ENCODE data around the gene NFASC.

The NFASC gene

DNA sequence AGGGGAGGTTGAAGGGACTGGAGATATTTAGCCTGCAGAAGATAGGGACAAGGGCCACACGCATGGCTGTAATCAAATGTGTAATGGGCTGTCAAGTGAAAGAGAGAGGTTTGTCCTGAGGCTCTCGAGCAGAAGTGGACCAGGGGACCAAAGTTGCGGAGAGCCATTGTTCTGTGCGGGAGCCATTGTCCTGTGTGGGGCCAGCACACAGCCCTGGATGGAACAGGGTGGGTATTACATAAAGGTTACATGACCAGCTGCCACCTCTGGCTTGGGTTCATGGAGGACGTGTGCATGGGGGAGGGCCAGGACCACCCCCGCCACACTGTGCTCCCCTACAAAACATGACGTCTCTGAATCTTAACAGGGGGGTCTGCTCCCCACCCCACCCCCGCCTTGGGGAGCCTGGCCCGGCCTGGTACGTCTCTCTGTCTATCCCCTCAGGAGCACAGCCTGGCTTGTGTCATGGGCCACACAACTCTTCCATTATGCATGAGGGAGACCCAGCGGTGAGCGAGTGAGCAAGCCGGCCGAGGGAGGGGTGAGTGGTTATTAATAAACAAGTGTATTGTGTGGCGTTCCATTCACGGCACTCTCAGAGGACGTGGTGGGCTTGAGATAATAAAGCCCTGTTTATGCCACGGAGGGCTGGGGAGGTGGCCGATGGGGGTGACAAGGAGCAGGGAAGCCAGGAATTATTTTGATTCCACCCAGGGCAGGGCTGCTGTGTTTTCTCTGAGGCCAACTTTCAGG lies at the start of gene NFASC:
Gene NFASC, plus strand, starts transcription at position 703 of the 753 bp plus-strand sequence. CDS start 73,454 bp downstream, outside the sequence.
- Mint-ChIP-seq H3K27me3 (ENCODE audit: low read depth) (peaks cover 2% of the 10 kb centered on the region), H3K9me3 (no peaks in the 10 kb centered on the region), H3K27ac (no peak within 1 kb of the TSS), H3K36me3 (ENCODE audit: low read depth) (no peaks in the 10 kb centered on the region), H3K4me1 (ENCODE audit: low read depth) (no peaks in the 10 kb centered on the region), H3K4me3 (no peak within 1 kb of the TSS)
- DNase-seq (ENCODE audit: low spot score), result no peak

- DNase-seq (ENCODE audit: low spot score), result no peak
- Mint-ChIP-seq H3K4me1 (ENCODE audit: low read depth) (no peaks in the 10 kb centered on the region), H3K4me3 (no peak overlapping the region), H3K27ac (no peak overlapping the region), H3K36me3 (ENCODE audit: low read depth) (no peaks in the 10 kb centered on the region), H3K9me3 (no peaks in the 10 kb centered on the region), H3K27me3 (ENCODE audit: low read depth) (peaks cover 21% of the 10 kb centered on the region)
These were observed 49.2 kb upstream of the NFASC start for GRCh38 chr1:204821476-204821875.

- peaks cover 24% of the 10 kb centered on the region for H3K27me3 Mint-ChIP-seq (ENCODE audit: low read depth)
These were observed 48.7 kb upstream of the NFASC start for GRCh38 chr1:204821924-204822323.

DNA sequence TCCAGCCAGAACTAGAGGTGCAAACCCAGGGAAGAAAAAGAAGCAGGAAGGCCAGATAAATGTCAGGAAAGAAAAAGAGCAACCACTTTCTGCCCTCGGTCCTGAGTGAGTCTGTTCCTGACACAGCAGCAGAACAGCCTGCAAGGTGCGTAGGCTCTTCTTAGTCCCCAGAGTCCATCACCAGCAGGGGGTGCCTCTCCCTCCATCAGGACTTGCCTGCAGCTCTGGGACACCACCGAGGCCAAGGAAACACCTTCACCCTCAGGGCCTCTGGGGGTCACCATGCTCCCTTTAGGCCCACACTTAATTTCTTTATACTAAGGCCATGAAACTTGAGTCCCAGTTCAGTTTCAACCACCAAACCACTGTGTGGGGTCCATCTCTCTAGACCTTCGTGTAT lies 43.7 kb upstream of the NFASC start:
- no peak overlapping the region for H3K27ac Mint-ChIP-seq
- no peak for DNase-seq (ENCODE audit: low spot score)
- H3K4me3 Mint-ChIP-seq, result no peak overlapping the region
- H3K9me3 Mint-ChIP-seq, result no peaks in the 10 kb centered on the region
- peaks cover 53% of the 10 kb centered on the region for H3K27me3 Mint-ChIP-seq (ENCODE audit: low read depth)
- H3K4me1 Mint-ChIP-seq (ENCODE audit: low read depth), result no peaks in the 10 kb centered on the region
- H3K36me3 Mint-ChIP-seq (ENCODE audit: low read depth), result no peaks in the 10 kb centered on the region

More at GRCh38 chr1:204821924-204822323, 48.7 kb upstream of the NFASC start:
- H3K27ac Mint-ChIP-seq, result no peak overlapping the region
- no peaks in the 10 kb centered on the region for H3K36me3 Mint-ChIP-seq (ENCODE audit: low read depth)
- no peaks in the 10 kb centered on the region for H3K9me3 Mint-ChIP-seq
- H3K4me3 Mint-ChIP-seq, result no peak overlapping the region
- H3K4me1 Mint-ChIP-seq (ENCODE audit: low read depth), result no peaks in the 10 kb centered on the region
- DNase-seq (ENCODE audit: low spot score), result no peak

- Mint-ChIP-seq H3K4me1 (ENCODE audit: low read depth) (no peaks in the 10 kb centered on the region), H3K36me3 (ENCODE audit: low read depth) (no peaks in the 10 kb centered on the region), H3K27me3 (ENCODE audit: low read depth) (peaks cover 54% of the 10 kb centered on the region), H3K9me3 (no peaks in the 10 kb centered on the region), H3K4me3 (no peak overlapping the region), H3K27ac (no peak overlapping the region)
- DNase-seq (ENCODE audit: low spot score), result peak; percentile 36
These were observed 42.3 kb upstream of the NFASC start for GRCh38 chr1:204828352-204828850.

- no peak for DNase-seq (ENCODE audit: low spot score)
- no peaks in the 10 kb centered on the region for H3K36me3 Mint-ChIP-seq (ENCODE audit: low read depth)
- H3K27ac Mint-ChIP-seq, result no peak overlapping the region
- peaks cover 54% of the 10 kb centered on the region for H3K27me3 Mint-ChIP-seq (ENCODE audit: low read depth)
- H3K4me3 Mint-ChIP-seq, result peak overlapping the region; percentile 32
- no peaks in the 10 kb centered on the region for H3K9me3 Mint-ChIP-seq
- no peaks in the 10 kb centered on the region for H3K4me1 Mint-ChIP-seq (ENCODE audit: low read depth)
These were observed 41.4 kb upstream of the NFASC start for GRCh38 chr1:204829133-204829825.

DNA sequence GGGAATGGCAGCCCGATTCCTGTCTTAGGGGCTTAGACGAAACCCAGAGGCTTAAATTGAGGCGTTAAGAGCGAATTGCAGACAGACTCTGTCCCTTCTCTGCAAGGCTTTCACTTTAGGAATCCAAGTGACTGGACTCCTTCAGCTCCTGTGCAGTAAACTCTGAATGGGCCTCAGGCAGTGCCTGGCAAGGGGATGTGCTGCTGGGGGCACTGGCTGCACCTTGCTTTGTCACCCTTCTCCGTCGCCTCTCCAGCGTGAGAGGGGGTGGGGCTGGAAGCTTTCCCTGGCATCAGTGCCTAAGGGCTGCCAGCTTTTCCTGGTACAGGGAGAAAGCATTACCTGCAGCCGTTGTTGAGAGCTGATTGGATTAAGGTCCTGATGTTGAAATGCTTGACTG lies 39.9 kb upstream of the NFASC start:
- DNase-seq (ENCODE audit: low spot score), result no peak
- H3K27me3 Mint-ChIP-seq (ENCODE audit: low read depth), result peaks cover 54% of the 10 kb centered on the region
- no peaks in the 10 kb centered on the region for H3K4me1 Mint-ChIP-seq (ENCODE audit: low read depth)
- H3K4me3 Mint-ChIP-seq, result no peak overlapping the region
- no peaks in the 10 kb centered on the region for H3K9me3 Mint-ChIP-seq
- H3K36me3 Mint-ChIP-seq (ENCODE audit: low read depth), result no peaks in the 10 kb centered on the region
- H3K27ac Mint-ChIP-seq, result no peak overlapping the region

GRCh38 chr1:204831186-204831585 lies 39.5 kb upstream of the NFASC start:
- no peak overlapping the region for H3K4me3 Mint-ChIP-seq
- no peaks in the 10 kb centered on the region for H3K36me3 Mint-ChIP-seq (ENCODE audit: low read depth)
- no peaks in the 10 kb centered on the region for H3K4me1 Mint-ChIP-seq (ENCODE audit: low read depth)
- H3K27ac Mint-ChIP-seq, result no peak overlapping the region
- no peaks in the 10 kb centered on the region for H3K9me3 Mint-ChIP-seq
- H3K27me3 Mint-ChIP-seq (ENCODE audit: low read depth), result peaks cover 53% of the 10 kb centered on the region
- no peak for DNase-seq (ENCODE audit: low spot score)

- no peak for DNase-seq (ENCODE audit: low spot score)
- H3K9me3 Mint-ChIP-seq, result no peaks in the 10 kb centered on the region
- no peaks in the 10 kb centered on the region for H3K36me3 Mint-ChIP-seq (ENCODE audit: low read depth)
- H3K27me3 Mint-ChIP-seq (ENCODE audit: low read depth), result peaks cover 27% of the 10 kb centered on the region
- H3K27ac Mint-ChIP-seq, result no peak overlapping the region
- H3K4me1 Mint-ChIP-seq (ENCODE audit: low read depth), result no peaks in the 10 kb centered on the region
- no peak overlapping the region for H3K4me3 Mint-ChIP-seq
These were observed 36.3 kb upstream of the NFASC start for GRCh38 chr1:204834336-204834735.

- H3K27ac Mint-ChIP-seq, result no peak overlapping the region
- H3K4me3 Mint-ChIP-seq, result no peak overlapping the region
- H3K4me1 Mint-ChIP-seq (ENCODE audit: low read depth), result no peaks in the 10 kb centered on the region
- DNase-seq (ENCODE audit: low spot score), result no peak
- no peaks in the 10 kb centered on the region for H3K36me3 Mint-ChIP-seq (ENCODE audit: low read depth)
- peaks cover 25% of the 10 kb centered on the region for H3K27me3 Mint-ChIP-seq (ENCODE audit: low read depth)
- H3K9me3 Mint-ChIP-seq, result no peaks in the 10 kb centered on the region
These were observed 35.9 kb upstream of the NFASC start for GRCh38 chr1:204834752-204835151.

DNA sequence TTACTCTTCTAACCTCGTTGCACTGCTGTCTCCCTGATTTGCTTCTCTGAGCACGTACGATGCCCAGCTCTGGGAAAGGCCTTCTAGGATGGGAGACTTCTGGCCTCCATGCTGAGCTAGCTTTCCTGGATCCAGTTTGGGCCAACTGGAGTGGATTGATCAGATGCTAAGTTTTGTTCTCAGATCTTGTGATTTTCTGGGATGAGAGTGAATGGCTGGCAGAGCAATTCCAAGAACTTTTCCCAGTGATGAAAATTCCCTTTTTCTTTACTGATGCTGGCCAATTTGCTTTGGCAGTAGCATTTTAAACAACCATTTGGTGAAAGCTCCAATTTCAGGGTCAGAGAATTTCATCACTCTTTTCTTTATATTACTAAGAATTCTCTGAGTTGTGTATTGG lies 34.9 kb upstream of the NFASC start:
- Mint-ChIP-seq H3K27ac (no peak overlapping the region), H3K4me1 (ENCODE audit: low read depth) (no peaks in the 10 kb centered on the region), H3K27me3 (ENCODE audit: low read depth) (peaks cover 16% of the 10 kb centered on the region), H3K36me3 (ENCODE audit: low read depth) (no peaks in the 10 kb centered on the region), H3K4me3 (no peak overlapping the region), H3K9me3 (no peaks in the 10 kb centered on the region)
- no peak for DNase-seq (ENCODE audit: low spot score)

GRCh38 chr1:204836856-204837255 lies 33.8 kb upstream of the NFASC start:
- DNase-seq (ENCODE audit: low spot score), result no peak
- H3K27ac Mint-ChIP-seq, result no peak overlapping the region
- no peaks in the 10 kb centered on the region for H3K36me3 Mint-ChIP-seq (ENCODE audit: low read depth)
- no peak overlapping the region for H3K4me3 Mint-ChIP-seq
- H3K9me3 Mint-ChIP-seq, result no peaks in the 10 kb centered on the region
- peaks cover 10% of the 10 kb centered on the region for H3K27me3 Mint-ChIP-seq (ENCODE audit: low read depth)
- H3K4me1 Mint-ChIP-seq (ENCODE audit: low read depth), result no peaks in the 10 kb centered on the region

DNA sequence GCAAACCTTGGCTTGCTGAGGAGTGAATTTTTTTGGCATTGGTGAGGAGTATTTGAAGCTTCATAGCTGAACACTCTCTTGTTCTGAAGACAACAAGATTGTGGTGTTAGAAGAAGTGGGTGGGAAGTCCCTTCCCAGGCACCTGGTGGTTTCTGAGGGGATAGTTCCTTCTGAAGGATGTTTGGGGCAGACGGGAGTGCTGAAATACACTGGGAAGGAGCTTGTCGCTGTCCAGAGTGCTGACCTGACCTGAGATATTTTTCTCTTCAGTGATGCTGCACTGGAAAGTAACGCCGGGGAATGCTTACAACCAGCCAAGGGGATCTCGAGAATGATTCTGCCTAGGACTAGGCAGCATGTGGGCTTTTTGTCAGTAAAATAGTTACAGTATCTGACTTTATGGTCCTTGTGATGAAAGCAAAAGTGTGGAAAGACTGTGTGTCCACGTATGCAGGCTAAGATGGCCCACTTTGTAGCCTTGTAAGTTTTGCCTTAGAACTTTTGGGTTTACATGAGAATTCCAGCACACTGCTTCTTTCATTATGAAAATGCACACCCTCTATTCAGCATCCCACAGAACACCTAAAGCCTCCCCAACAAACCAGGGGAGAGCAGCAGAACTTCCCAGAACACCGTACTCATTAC lies 33.1 kb upstream of the NFASC start:
- H3K36me3 Mint-ChIP-seq (ENCODE audit: low read depth), result no peaks in the 10 kb centered on the region
- H3K27me3 Mint-ChIP-seq (ENCODE audit: low read depth), result peaks cover 7% of the 10 kb centered on the region
- H3K9me3 Mint-ChIP-seq, result no peaks in the 10 kb centered on the region
- no peaks in the 10 kb centered on the region for H3K4me1 Mint-ChIP-seq (ENCODE audit: low read depth)
- peak; percentile 10 for DNase-seq (ENCODE audit: low spot score)
- no peak overlapping the region for H3K4me3 Mint-ChIP-seq
- H3K27ac Mint-ChIP-seq, result no peak overlapping the region

DNA sequence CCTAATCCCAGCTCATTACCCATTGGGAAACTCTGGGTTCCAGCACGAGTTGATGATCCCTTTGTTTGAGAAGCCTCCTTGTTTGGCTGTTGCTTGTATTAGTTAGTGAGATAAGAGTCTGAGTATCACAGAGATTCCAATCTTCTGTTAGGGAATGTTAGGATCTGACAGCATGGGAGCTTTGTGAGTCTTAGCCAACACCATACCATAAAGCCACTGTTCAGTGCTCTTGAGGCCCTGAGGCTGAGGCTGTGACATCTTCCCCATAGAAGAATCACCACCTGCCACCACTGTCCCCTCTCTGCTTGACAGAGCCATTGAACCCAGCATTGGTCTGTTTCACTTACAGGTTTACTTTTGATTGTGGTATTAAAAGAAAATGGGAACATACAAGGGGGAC lies 29.3 kb upstream of the NFASC start:
- Mint-ChIP-seq H3K27ac (no peak overlapping the region), H3K4me1 (ENCODE audit: low read depth) (no peaks in the 10 kb centered on the region), H3K36me3 (ENCODE audit: low read depth) (no peaks in the 10 kb centered on the region), H3K4me3 (no peak overlapping the region), H3K27me3 (ENCODE audit: low read depth) (peaks cover 3% of the 10 kb centered on the region), H3K9me3 (no peaks in the 10 kb centered on the region)
- DNase-seq (ENCODE audit: low spot score), result no peak

All from T-helper 2 cell treated with Interferon-gamma antibody and Interleukin-4, amounts not matched to agents 5 μg/mL and 100 μg/mL, for 36 hours (primary cell).